ACHN (cell line): ENCODE results near the gene EIF5A2.
"Not testable (repeated sequence)": the region's sequence is repeated elsewhere in the genome, so short reads cannot be mapped to it uniquely, and the experiment has no call there.

Experiments used
- DNase-seq: peaks from one replicate; pipeline ENCODE4 v3.0.0-alpha.2; 2015
- in situ Hi-C: cut with HindIII; loops from 2 replicates; pipeline ENCODE4 v1.10.0; 2017; ENCODE audit warnings: low sequenced_read_pairs, low pct_ligation_motif_present, low pct_unique_long_range_greater_than_20kb

The EIF5A2 gene

GRCh38 chr3:170908235-170909116 is at the start of gene EIF5A2:
Gene EIF5A2 (minus strand): TSS chr3:170908637. CDS start chr3:170907806, 831 bp downstream.
- DNase-seq: peak; percentile 93
- in situ Hi-C loops: no loop called here

DNA sequence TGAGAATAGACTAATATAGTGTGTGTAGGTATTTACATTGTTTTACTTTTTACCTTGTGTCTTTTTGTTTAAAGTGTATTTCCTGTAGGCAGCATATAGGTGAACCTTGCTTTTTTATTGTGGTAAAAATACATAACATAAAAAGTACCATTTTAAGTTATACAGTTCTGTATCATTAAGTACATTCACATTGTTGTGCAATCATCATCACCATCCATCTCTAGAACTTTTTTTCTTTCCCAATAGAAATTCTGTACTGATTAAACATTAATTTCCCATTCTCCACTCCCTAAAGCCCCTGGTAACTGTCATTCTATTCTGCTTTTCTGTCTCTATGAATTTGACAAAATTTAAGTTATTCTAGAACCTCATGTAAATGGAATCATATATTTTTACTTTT is 48.2 kb upstream of the EIF5A2 start:
- in situ Hi-C loops: loop anchor here (25.0 kb wide), 1 partner anchor 206 kb away; no protein-coding TSS in a partner anchor
- DNase-seq: no peak

- in situ Hi-C loops: loop anchor here (25.0 kb wide), 1 partner anchor 209 kb away; no protein-coding TSS in a partner anchor
- DNase-seq: no peak
Observed at GRCh38 chr3:170953736-170954135, 45.3 kb upstream of the EIF5A2 start.

DNA sequence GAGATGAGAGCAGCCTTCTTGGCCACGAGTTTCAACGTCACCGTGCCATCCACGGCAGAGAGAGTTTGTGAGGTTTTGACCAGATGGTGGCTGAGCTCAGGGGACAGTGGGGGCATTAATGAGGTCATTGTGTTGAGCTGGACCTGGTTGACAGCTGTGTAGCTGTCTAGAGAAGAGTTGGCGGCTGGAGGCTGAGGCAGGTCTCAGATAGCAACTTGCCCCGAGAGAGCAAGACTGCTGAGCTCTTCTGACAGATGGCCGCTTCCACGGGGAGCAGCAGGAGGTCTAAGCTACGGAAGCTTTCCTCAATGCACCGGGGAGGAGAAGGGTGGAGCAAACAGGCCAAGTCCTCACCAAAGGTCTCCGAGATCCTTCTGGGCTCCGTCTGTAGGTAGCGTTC is 44.8 kb upstream of the EIF5A2 start:
- in situ Hi-C loops: loop anchor here (25.0 kb wide), 1 partner anchor 209 kb away; no protein-coding TSS in a partner anchor
- DNase-seq: no peak

DNA sequence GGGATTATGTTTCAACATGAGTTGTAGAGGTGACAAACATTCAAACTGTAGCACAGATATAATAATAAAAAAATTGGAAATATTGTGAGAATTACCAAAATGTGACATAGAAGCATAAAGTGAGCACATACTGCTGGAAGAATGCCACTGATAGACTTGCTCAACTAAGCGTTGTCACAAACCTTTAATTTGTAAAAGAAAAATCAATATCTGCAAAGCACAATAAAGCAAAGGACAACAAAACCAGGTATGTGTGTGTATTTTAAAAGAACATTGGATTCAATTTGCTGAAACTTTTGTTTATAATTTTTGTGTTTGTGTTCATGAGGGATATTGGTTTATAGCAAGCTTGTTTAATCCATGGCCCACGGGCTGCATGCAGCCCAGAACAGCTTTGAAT is 40.8 kb upstream of the EIF5A2 start:
- in situ Hi-C loops: no loop called here
- DNase-seq: no peak

- in situ Hi-C loops: no loop called here
- DNase-seq: no peak
Observed at GRCh38 chr3:170947018-170947769, 38.8 kb upstream of the EIF5A2 start.

DNA sequence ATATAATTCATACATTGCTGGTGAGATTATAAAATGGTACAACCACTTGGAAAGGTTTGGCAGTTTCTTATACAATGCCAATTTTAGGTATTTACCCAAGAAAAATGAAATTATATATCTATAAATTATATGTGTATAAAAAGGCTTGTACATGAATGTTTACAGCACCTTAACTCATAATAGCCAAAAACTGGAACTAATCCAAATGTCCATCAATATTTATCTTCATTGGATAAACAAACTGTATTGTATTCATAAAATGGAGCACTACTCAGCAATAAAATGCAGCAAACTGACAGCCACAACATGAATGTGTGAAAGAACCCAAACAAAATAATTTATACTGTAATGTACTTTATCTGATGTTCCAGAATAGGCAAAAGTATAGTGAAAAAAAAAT is 33.6 kb upstream of the EIF5A2 start:
- in situ Hi-C loops: no loop called here
- DNase-seq: no peak

DNA sequence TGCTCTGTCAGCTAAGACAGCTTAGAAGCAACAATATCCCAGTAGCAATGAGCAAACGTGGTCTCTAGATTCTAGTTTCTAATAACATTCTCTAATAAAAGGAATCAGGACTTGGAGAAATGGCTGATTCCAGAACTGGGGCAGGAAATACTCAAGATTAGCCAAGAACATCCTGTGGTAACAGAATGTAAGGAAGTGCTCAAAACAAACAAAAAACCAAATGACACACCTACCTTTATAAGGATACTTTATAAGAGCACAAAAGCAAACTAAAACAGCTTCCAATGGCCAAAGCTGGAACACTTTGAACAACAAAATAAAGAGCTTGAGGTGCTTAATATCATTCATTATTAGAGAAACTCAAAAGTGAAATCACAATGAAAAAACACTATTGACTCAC is 33.1 kb upstream of the EIF5A2 start:
- no peak for DNase-seq
- in situ Hi-C loops: no loop called here

- DNase-seq, in situ Hi-C loops: not testable (repeated sequence)
Observed at GRCh38 chr3:170933039-170933438, 24.6 kb upstream of the EIF5A2 start.

- in situ Hi-C loops, DNase-seq: not testable (repeated sequence)
Observed at GRCh38 chr3:170923553-170923952, 15.1 kb upstream of the EIF5A2 start.

DNA sequence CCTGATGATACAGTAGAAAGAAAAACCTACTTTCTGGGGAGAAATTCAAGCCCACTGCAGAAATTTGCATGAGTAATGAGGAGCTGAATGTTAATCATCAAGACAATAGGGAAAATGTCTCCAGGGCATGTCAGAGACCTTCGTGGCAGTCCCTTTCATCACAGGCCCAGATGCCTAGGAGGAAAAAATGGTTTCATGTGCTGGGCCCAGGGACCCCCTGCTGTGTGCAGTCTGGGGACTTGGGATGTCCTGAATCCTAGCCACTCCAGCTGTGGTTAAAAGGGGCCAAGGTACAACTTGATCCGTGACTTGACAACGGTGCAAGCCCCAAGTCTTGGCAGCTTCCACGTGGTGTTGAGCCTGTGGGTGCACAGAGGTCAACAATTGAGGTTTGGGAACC is 10.3 kb upstream of the EIF5A2 start:
- DNase-seq: no peak
- in situ Hi-C loops: no loop called here

DNA sequence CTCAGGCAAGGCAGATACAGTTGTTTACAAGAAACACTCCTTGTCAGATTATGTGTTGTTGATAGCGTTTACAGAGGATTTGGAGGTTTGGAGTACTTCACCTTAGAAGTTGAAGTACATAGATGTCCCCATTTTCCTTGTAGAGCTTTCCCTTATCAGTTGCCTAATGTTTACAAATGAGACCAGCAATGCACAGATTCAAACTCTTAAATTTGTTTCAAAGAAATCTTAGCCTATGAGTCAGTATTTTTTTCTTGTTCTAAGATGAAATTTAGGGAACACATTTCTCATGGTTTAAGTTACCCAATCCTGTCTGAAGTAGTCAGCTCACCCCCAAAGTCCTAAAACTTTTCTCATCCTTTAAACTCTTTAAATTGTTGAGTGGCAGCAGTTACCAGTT is 6.3 kb upstream of the EIF5A2 start:
- no peak for DNase-seq
- in situ Hi-C loops: no loop called here

DNA sequence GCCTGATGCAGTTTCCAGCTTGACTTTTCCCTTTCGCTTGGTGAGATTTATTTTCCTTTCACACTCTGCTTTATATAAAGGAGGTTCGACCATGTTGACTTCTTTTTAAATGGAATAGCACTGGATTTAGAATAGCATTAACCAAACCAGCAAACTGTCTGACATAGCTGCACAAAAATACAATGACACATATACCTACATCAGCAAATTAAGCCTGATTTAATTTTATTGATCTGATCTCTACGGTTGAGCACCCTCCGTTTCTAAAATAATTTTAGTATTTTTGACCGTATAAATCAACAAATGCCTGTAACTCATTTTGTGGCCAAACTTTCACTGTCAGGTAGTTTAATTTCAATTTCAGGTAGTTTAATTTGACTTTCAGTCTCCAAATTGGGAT is 5.8 kb upstream of the EIF5A2 start:
- in situ Hi-C loops: no loop called here

GRCh38 chr3:170911051-170911450 is 2.6 kb upstream of the EIF5A2 start:
- in situ Hi-C loops: no loop called here
- no peak for DNase-seq

More for the DNA sequence above, 5.8 kb upstream of the EIF5A2 start:
- no peak for DNase-seq

- in situ Hi-C loops: no loop called here
- DNase-seq: no peak
Observed at GRCh38 chr3:170910542-170910941, 2.1 kb upstream of the EIF5A2 start.

- no peak for DNase-seq
Observed at GRCh38 chr3:170909129-170909903, 879 bp upstream of the EIF5A2 start.

GRCh38 chr3:170907637-170908234 is 701 bp downstream of the EIF5A2 start:
- in situ Hi-C loops: no loop called here
- peak; percentile 12 for DNase-seq

More at GRCh38 chr3:170909129-170909903, 879 bp upstream of the EIF5A2 start:
- in situ Hi-C loops: no loop called here

DNA sequence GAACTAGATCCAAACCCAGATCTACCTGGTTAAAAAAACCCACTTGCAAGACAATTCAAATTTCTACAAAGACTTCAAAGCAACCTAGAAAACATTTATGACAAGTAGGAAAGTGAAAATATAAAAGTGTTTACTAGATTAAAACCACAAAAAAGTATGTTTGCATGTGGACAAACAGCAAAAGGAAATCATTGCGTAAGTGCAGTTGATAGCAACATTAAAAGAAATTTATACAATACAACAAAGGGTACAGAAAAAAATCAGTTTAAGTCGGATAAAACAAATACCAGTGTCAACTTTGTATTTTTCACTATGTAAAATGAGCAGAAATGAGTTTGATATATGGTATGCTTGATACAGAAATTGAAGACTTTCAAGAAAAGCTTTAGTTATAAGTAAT is 2.6 kb downstream of the EIF5A2 start:
- in situ Hi-C loops: no loop called here
- DNase-seq: no peak
